ENCODE measurements around the gene MFAP2. TPM values are rescaled to one million over a fixed set of nuclear protein-coding genes. Genes with fewer than 3 reads are reported as not detected.

The MFAP2 gene
- polyA plus RNA-seq, 3 donors = not detected

DNA sequence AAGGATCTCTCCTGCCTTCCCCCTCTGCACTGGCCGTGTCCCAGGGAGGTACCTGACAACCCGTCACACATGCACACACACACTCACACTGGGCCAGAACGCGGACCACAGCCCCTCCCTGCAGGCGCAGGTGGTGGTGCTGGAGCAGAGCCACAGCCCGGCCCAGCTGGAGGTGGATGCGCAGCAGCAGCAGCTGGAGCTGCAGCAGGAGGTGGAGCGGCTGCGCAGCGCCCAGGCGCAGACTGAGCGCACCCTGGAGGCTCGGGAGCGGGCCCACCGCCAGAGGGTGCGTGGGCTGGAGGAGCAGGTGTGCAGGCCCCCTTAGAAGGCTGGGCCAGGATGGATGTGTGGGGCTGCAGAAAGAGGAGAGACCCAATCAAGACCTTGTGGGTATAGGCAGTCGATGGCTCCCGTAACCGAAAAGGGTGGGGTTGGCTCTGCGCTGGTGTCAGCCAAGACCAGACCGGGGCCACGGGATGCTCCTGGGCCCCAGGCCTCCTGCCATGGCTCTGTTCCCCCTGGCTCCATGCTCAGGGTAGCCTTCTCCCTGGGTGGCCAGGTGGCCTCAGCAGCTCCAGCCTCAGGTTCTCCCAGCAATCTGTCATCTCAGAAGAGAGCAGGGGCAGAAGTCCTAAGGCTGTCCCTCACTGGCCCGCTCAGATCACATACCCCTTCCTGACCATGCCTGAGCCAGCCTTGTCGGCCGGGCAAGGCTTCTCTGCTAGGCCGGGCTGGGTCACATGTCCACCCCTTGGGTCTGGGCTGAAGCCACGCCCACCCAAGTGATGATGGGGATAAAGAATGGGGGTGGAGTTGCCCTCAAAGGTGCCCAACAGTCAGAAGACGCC lies 8.9 kb downstream of the MFAP2 start:
- Histone ChIP-seq H3K27me3 (ENCODE audit: control insufficient read depth in 2 of 2, insufficient read depth in 2 of 2, low read length in 2 of 2) (no peaks in the 10 kb centered on the region), H3K27ac (ENCODE audit: low read depth in 1 of 2, low read length in 2 of 2) (no peak overlapping the region), H3K4me2 (replicated peaks; ENCODE audit: extremely low read depth, low read length, poor library complexity, severe bottlenecking) (no peak overlapping the region), H3K36me3 (replicated peaks in 1 of 2; ENCODE audit: control insufficient read depth in 1 of 2, insufficient read depth in 2 of 2, low read length in 2 of 2) (peaks cover 0 to 4% of the 10 kb centered on the region in 2 donors), H2AFZ (ENCODE audit: insufficient read depth, low read depth, low read length, poor library complexity, severe bottlenecking) (no peak overlapping the region), H3K9ac (ENCODE audit: insufficient read depth, low read length, poor library complexity, severe bottlenecking) (no peak overlapping the region), H3K9me3 (replicated peaks in 1 of 2; ENCODE audit: control insufficient read depth in 1 of 2, insufficient read depth in 1 of 2, low read length in 2 of 2) (no peaks in the 10 kb centered on the region), H3K4me1 (ENCODE audit: control insufficient read depth in 1 of 2, insufficient read depth in 2 of 2, low read length in 2 of 2) (no peaks in the 10 kb centered on the region), H3K79me2 (ENCODE audit: insufficient read depth, low read length) (no peaks in the 10 kb centered on the region), H3K4me3 (replicated peaks in 1 of 3; ENCODE audit: low read depth in 2 of 3, low read length in 3 of 3) (no peak overlapping the region), H4K20me1 (ENCODE audit: insufficient read depth, low read length) (no peaks in the 10 kb centered on the region)
- no peak for DNase-seq
- no peak overlapping the region for H3K4me3 Mint-ChIP-seq
- TF ChIP-seq, protein P1, sequence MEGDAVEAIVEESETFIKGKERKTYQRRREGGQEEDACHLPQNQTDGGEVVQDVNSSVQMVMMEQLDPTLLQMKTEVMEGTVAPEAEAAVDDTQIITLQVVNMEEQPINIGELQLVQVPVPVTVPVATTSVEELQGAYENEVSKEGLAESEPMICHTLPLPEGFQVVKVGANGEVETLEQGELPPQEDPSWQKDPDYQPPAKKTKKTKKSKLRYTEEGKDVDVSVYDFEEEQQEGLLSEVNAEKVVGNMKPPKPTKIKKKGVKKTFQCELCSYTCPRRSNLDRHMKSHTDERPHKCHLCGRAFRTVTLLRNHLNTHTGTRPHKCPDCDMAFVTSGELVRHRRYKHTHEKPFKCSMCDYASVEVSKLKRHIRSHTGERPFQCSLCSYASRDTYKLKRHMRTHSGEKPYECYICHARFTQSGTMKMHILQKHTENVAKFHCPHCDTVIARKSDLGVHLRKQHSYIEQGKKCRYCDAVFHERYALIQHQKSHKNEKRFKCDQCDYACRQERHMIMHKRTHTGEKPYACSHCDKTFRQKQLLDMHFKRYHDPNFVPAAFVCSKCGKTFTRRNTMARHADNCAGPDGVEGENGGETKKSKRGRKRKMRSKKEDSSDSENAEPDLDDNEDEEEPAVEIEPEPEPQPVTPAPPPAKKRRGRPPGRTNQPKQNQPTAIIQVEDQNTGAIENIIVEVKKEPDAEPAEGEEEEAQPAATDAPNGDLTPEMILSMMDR (IDR thresholded peaks at IDR 0.05) = no peak
- peaks cover 3 to 6% of the 10 kb centered on the region in 2 donors for H3K36me3 Mint-ChIP-seq
- no peaks in the 10 kb centered on the region for H3K9me3 Mint-ChIP-seq
- peak overlapping the region in 1 of 7 donors; percentile 13 for H3K27ac Mint-ChIP-seq
- intact Hi-C loops (cut with micrococcal nuclease) = no loop called here
- peaks cover 0 to 2% (median 1%) of the 10 kb centered on the region in 3 donors for H3K27me3 Mint-ChIP-seq (ENCODE audit: low read depth in 3 of 3)
- H3K4me1 Mint-ChIP-seq = no peaks in the 10 kb centered on the region
- 92% methylated on average over 27 of the region's 28 CpGs for WGBS (ENCODE audit: insufficient coverage)

DNA sequence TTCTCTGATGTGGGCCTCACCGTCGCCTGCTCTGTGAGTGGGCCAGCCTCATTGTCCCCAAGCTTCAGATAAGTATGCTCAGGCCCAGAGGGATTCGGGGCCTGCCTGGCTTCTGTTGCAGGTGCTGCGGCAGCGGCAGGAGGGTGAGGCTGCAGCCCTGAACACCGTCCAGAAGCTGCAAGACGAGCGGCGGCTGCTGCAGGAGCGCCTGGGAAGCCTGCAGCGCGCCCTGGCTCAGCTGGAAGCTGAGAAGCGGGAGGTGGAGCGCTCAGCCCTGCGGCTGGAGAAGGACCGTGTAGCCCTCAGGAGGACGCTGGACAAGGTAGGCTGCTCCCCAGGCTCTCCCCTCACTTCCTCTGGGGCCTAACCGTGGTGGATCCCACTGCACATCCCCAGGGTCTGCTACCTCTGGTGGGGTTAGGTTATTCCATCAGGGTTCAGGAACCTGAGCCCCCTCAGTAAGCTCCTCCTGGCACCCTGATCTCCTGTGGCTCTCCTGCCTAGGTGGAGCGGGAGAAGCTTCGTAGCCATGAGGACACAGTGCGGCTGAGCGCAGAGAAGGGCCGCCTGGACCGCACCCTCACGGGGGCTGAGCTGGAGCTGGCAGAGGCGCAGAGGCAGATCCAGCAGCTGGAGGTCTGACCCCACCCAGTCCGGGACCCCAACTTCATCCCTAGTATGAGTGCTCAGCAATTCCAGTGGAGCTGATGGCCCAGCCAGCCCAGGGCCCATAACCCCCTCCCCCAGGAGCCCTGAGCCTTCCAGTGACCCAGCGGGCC lies 10.1 kb downstream of the MFAP2 start:
- Histone ChIP-seq H2AFZ (ENCODE audit: insufficient read depth, low read depth, low read length, poor library complexity, severe bottlenecking) (no peak overlapping the region), H3K27me3 (ENCODE audit: control insufficient read depth in 2 of 2, insufficient read depth in 2 of 2, low read length in 2 of 2) (no peaks in the 10 kb centered on the region), H3K4me3 (replicated peaks in 1 of 3; ENCODE audit: low read depth in 2 of 3, low read length in 3 of 3) (no peak overlapping the region), H3K4me2 (replicated peaks; ENCODE audit: extremely low read depth, low read length, poor library complexity, severe bottlenecking) (no peak overlapping the region), H4K20me1 (ENCODE audit: insufficient read depth, low read length) (no peaks in the 10 kb centered on the region), H3K36me3 (replicated peaks in 1 of 2; ENCODE audit: control insufficient read depth in 1 of 2, insufficient read depth in 2 of 2, low read length in 2 of 2) (peaks cover 4% of the 10 kb centered on the region in 2 donors), H3K4me1 (ENCODE audit: control insufficient read depth in 1 of 2, insufficient read depth in 2 of 2, low read length in 2 of 2) (no peaks in the 10 kb centered on the region), H3K79me2 (ENCODE audit: insufficient read depth, low read length) (no peaks in the 10 kb centered on the region), H3K27ac (ENCODE audit: low read depth in 1 of 2, low read length in 2 of 2) (no peak overlapping the region), H3K9me3 (replicated peaks in 1 of 2; ENCODE audit: control insufficient read depth in 1 of 2, insufficient read depth in 1 of 2, low read length in 2 of 2) (no peaks in the 10 kb centered on the region), H3K9ac (ENCODE audit: insufficient read depth, low read length, poor library complexity, severe bottlenecking) (no peak overlapping the region)
- H3K36me3 Mint-ChIP-seq = peaks cover 13 to 17% of the 10 kb centered on the region in 2 donors
- no peaks in the 10 kb centered on the region for H3K9me3 Mint-ChIP-seq
- peaks cover 0 to 2% (median 1%) of the 10 kb centered on the region in 3 donors for H3K27me3 Mint-ChIP-seq (ENCODE audit: low read depth in 3 of 3)
- no peak for DNase-seq
- TF ChIP-seq, protein P1 (IDR thresholded peaks at IDR 0.05) = no peak
- 99% methylated on average over 23 of the region's 28 CpGs for WGBS (ENCODE audit: insufficient coverage)
- intact Hi-C loops (cut with micrococcal nuclease) = no loop called here
- H3K4me3 Mint-ChIP-seq = no peak overlapping the region
- H3K27ac Mint-ChIP-seq = no peak overlapping the region
- no peaks in the 10 kb centered on the region for H3K4me1 Mint-ChIP-seq
